ENCODE data around the gene SLF1.
"Not testable (repeated sequence)": the region's sequence is repeated elsewhere in the genome, so short reads cannot be mapped to it uniquely, and the experiment has no call there.

The SLF1 gene

GRCh38 chr5:94618493-94619328 is at the start of gene SLF1, which contains the start of gene KIAA0825:
Gene SLF1, plus strand, starts transcription at chr5:94618669. Its CDS starts 10,142 bp downstream, at chr5:94628811.
Gene KIAA0825, minus strand, starts transcription at chr5:94618604. Its CDS starts 81,478 bp downstream, at chr5:94537126.
- peak; percentile 76 for DNase-seq

- DNase-seq = no peak
These were observed 47.1 kb upstream of the SLF1 start for GRCh38 chr5:94571415-94571814.

GRCh38 chr5:94573349-94573748 is 45.1 kb upstream of the SLF1 start:
- DNase-seq = not testable (repeated sequence)

- DNase-seq = no peak
These were observed 43.3 kb upstream of the SLF1 start for GRCh38 chr5:94575196-94575595.

- DNase-seq = no peak
These were observed 40.8 kb upstream of the SLF1 start for GRCh38 chr5:94577466-94578245.

- DNase-seq = no peak
These were observed 23.1 kb upstream of the SLF1 start for GRCh38 chr5:94595281-94595840.

- DNase-seq = no peak
These were observed 4.9 kb upstream of the SLF1 start for GRCh38 chr5:94613583-94613982.

- no peak for DNase-seq
These were observed 4.2 kb upstream of the SLF1 start for GRCh38 chr5:94614156-94614805.

- DNase-seq = no peak
These were observed 2.6 kb upstream of the SLF1 start for GRCh38 chr5:94615862-94616261.

GRCh38 chr5:94618029-94618492 is 408 bp upstream of the SLF1 start:
- DNase-seq = peak; percentile 49

GRCh38 chr5:94620256-94620655 is 1.8 kb downstream of the SLF1 start:
- no peak for DNase-seq

GRCh38 chr5:94621763-94622162 is 3.3 kb downstream of the SLF1 start:
- no peak for DNase-seq

- no peak for DNase-seq
These were observed 4.5 kb downstream of the SLF1 start for GRCh38 chr5:94623011-94623410.

- no peak for DNase-seq
These were observed 5.4 kb downstream of the SLF1 start for GRCh38 chr5:94623877-94624276.

GRCh38 chr5:94627191-94627590 is 8.7 kb downstream of the SLF1 start:
- DNase-seq = no peak

GRCh38 chr5:94632024-94632423 is 13.6 kb downstream of the SLF1 start:
- no peak for DNase-seq

- DNase-seq = no peak
These were observed 21.7 kb downstream of the SLF1 start for GRCh38 chr5:94640176-94640575.

GRCh38 chr5:94645053-94645452 is 26.6 kb downstream of the SLF1 start:
- DNase-seq = no peak

GRCh38 chr5:94646758-94647157 is 28.3 kb downstream of the SLF1 start:
- no peak for DNase-seq

GRCh38 chr5:94649874-94650273 is 31.4 kb downstream of the SLF1 start:
- DNase-seq = no peak

GRCh38 chr5:94658272-94658671 is 39.8 kb downstream of the SLF1 start:
- DNase-seq = no peak

- DNase-seq = no peak
These were observed 42.0 kb downstream of the SLF1 start for GRCh38 chr5:94660506-94660905.

- no peak for DNase-seq
These were observed 42.6 kb downstream of the SLF1 start for GRCh38 chr5:94661086-94661485.

Measured in NCI-H2227 treated with DMSO at 0.1 percent for 48 hours (cell line).